ENCODE results near the gene PRUNE1.

- TF ChIP-seq POLR2A (IDR thresholded peaks at IDR 0.05): no peak
- no peak for TF ChIP-seq CTCF (IDR thresholded peaks at IDR 0.05 in 4 of 5, conservative IDR thresholded peaks at IDR 0.05 in 1 of 5)
These were observed 9.1 kb upstream of the PRUNE1 start for GRCh38 chr1:150999051-150999674.

Measured in gastrocnemius medialis (tissue), 4 donors.